GM18499 (cell line): ENCODE measurements around the gene SMC5.
A peak's percentile ranks its signal among the peaks of the same experiment; 100 is the strongest.
"Not testable (repeated sequence)": the region's sequence is repeated elsewhere in the genome, so short reads cannot be mapped to it uniquely, and the experiment has no call there.

Experiments
- ATAC-seq: cut with Tn5 transposase; IDR thresholded peaks from one replicate; pipeline ENCODE4 v1.9.1; 2021; ENCODE audit warnings: moderate number of reproducible peaks; ENCODE audit not compliant: insufficient read depth, unreplicated experiment

SMC5 gene

DNA sequence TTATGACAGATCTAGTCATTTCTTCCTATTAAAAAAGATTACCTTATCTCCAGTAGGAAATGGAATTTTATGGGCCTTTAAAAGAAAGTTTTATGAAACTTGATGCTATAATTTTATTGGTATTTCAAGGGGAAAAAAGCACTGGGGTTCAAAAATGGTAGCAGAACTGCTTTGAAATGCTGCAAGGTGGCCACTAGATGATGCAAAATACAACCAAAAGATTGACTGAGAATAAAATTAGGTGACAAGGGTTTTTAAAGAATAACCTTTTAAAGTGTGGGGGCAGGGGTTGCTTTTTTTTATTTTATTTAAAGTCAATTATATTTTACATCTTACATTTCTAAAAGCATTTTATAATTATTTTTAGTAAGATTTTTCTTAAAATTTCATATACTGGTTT lies 94.0 kb downstream of the SMC5 start:
- no peak for ATAC-seq

DNA sequence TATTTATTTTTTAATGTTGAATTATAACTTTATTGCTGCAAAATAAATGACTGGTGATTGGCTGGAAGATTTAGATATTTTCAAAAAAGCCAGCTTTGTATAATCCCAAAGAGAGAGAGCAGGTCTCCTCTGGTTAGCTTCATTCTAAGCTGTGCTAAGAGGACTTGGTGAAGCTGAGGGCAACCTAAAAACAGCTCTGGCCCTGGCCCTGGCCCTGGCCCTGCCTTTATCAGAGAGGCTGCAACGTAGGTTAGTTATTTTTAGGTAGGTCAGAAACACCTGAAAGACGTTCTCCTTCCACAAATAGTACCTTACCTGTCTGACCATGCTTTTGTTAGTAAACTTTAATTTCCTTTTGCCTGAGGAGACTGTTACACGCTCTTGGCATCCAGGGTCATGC lies 97.0 kb downstream of the SMC5 start:
- no peak for ATAC-seq

DNA sequence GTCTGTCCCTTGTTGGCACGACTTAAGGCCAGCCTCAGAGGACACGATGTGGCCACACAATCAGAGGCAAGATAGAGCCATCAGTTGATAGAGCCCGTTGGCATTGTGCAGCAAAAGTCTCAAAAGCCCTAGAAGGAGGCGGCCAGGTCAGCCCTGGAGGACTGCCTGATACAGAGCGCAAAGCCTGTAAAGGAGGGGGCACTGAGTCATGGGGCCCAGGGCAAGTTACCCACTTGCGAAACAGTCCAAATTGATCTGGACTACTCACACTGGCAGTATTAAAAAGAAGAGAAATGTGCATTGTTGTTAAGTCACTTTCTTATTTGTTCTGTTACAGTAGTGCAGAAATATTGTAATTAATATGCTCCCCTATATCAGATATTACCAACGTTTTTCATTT lies 104.2 kb downstream of the SMC5 start:
- ATAC-seq, result no peak

DNA sequence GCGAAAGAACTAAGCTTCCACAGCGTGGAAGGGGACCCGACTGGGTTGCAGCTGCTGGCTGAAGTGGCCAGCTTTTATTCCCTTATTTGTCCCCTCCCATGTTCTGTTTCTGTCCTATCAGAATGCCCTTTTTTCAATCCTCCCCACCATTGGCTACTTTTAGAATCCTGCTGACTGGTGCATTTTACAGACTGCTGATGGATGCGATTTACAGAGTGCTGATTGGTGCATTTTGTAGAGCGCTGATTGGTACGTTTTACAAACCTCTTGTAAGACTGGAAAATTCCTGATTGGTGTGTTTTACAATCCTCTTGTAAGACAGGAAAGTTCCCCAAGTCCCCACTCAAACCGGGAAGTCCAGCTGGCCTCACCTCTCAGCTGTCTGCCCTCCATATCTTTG lies 105.0 kb downstream of the SMC5 start:
- no peak for ATAC-seq

DNA sequence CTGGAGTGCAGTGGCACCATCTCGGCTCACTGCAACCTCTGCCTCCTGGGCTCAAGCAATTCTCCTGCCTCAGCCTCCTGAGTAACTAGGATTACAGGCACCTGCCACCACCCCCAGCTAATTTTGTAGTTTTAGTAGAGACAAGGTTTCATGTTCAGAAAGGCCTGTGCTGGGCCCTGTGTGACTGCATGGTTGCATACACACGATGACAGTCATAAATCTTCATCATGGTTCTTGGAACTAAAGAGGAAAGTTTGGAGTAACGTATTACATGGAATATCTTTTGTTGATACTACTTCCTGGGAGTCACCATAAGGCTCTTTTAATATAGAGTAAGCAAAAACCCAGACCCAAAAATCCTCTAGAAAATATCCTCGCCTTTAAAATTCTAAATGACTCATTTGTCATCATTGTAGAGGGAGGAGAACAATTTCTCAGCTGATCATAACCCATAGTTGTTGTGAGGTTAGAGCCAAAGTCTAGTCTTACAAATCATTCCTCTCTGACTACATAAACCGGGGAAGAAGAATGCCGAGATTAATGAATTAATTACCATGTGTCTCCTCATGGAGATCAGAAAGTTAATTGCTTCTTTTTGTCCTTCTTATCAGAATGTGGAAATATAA lies 108.6 kb downstream of the SMC5 start:
- ATAC-seq, result no peak

DNA sequence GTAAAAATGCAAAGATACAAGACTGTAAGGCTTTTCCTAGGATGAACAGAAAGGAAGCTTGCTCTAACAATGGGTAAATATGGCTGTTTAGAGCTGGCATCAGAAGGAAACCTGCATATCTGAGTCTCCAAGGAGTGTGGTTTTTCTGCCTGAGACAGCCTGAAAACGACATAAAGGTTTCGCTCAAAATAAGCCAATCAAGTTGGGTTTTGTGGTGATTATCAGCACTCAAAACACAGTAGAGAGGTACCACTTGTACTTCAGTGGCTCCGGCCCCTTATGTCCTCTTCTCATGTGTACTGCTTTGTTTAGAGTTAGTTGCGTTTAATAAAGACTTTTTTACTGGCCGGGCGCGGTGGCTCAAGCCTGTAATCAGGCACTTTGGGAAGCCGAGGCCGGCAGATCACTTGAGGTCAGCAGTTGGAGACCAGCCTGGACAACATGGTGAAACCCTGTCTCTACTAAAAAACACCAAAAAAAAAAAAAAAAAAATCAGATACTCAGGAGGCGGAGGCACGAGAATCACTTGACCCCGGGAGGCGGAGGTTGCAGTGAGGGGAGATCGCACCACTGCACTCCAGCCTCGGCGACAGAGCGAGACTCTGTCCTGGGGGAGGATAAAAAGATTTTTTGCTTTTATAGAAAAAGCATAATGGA lies 116.3 kb downstream of the SMC5 start:
- ATAC-seq, result no peak

DNA sequence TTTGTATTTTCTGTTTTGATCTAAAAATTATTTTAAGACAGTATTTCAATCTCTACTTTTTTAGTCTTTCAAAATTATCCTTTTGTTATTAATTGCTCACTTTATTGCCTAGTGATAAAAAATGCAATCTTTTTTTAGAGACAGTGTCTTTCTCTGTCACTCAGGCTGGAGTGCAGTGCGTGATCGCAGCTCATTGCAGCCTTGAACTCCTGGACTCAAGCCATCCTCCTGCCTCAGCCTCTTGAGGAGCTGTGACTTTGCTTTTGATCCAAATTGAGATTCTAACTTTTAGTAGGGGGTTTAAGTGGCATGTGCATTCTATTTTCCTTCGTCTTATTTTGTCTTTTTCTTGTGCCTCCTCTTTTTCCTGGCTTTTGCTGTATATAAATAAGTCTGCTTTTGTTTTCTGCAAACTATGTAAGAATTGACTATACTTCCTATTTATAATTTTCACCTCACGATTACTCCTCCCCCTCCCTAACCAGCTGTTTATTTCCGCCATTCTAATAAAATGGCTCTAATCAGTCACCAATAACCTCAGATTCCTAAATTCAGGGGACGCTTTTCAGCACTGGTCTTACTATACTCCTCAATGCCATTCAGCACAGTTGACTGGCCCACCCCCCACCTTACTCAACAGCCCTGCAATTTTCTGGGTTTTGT lies 123.4 kb downstream of the SMC5 start:
- no peak for ATAC-seq

DNA sequence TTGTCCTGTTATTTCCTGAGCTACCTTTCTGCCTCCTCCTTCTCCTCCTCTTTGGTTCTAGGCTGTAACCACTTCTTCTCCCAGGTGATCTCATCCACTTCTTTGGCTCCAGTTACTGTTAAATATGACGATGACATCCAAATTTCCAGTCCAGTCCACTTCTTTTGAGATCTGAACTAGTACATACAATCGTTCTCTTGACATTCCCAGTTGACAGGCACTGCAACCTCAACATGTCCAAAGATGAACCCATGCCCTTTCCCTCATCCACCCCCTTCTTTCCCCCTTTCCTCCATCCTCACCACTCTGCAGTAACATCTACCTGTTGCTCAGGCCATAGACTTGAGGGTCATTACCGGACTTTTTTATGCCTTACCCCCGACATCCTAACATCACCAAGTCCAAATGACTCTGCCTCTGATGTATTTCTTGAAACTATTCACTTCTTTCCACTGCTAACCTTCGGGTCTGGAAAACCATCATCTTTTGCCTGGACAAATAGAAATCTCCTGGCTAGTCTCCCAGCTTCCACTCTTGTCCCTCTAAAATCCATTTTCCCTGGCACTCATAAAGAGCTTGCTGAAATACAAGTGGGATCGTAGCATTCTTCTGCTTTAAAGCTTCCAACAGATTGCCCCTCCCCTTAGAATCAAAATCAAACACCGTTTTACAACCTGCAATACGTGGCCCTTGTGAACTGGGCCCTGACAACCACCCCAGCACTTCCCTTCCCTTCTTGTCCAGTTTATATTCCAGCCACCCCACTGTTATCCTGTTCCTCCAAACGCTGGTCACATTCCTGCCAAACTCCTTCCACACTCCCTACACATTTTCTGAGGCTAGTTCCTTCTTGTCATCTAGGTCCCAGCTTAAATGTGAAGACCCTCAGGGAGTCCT lies 124.2 kb downstream of the SMC5 start:
- no peak for ATAC-seq

DNA sequence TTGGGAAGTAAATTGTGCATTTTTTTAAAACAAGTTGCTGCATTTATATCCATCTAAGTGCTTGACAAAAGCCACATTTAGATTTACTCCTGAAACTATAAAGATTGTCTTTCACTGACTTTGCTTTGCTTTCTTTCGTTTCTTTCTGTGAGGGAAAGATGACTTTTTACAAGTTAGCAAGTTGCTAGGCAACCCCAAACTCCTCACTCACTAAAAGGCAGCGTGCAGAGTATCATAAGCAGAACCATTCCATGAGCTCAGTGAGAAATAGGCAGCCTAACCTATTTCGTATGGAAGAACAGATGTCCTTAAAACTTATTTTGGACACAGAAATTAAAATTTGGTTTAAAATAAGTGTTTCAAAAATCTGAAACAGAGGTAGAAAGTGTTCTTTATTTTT lies 126.6 kb downstream of the SMC5 start:
- ATAC-seq, result no peak

DNA sequence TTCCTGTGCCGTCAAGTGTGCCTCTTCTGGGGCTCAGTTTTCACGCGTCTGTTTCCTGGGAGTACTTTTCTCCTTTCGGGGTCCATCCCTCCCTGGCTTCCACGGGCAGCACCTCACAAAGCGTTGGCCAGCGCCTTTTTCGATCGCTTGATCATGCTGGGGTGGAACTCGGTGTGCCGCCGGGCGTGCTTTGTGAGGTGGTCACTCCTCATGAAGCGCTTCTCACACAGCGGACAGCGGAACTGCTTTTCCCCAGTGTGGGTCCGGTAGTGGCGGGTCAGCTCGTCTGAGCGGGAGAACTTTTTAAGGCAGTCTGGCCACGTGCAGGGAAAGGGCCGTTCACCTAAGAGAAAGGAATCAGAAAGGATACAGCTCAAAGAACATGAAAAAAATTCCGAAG lies 128.9 kb downstream of the SMC5 start:
- ATAC-seq, result no peak

DNA sequence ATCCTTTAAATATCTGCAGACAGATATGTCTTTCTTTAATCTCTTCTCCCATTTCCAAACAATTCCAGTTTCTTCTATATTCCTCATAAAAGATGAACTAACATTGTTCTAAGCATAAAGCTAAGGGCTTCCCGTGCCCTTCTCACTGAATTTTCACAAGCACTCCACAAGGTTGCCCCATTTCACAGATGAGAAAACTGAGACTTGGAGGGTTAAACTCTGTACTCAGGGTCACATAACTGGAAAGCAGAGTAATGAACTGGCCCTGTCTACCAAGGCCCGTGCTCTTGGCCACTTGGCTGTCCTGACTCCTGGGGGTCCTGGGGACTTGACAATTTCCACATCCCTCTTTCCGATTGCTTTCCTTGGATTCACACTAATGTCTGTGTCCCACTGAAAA lies 130.4 kb downstream of the SMC5 start:
- no peak for ATAC-seq

DNA sequence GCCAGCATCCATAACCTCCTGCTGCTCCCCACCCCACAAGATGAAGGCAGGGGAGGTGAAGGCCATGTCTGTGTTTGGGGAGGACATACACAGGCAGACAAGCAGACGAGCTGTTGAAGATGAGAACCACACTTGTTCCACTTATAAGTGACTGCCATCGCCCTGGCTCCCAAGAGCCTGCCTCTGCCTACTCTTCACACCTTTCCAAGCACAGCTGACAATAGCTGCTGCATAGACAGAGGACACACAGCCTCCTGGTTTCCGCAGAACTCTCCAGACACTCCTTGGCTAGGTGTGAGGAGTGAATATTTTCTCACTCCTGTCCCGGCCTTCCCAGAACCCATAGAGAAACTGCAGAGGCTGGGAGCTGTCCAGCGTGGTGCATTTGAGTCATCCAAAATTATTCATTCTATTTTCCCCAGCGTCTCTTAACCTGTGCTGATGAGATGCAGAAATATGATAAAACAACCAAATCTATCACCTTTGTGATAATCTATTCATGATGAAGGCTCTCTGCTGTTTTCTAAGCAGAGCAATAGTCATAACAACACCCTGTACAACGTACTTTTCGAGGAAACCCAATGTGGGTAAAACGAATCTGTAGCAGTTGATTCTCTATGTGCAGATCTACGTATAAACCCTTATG lies 131.0 kb downstream of the SMC5 start:
- ATAC-seq, result no peak

DNA sequence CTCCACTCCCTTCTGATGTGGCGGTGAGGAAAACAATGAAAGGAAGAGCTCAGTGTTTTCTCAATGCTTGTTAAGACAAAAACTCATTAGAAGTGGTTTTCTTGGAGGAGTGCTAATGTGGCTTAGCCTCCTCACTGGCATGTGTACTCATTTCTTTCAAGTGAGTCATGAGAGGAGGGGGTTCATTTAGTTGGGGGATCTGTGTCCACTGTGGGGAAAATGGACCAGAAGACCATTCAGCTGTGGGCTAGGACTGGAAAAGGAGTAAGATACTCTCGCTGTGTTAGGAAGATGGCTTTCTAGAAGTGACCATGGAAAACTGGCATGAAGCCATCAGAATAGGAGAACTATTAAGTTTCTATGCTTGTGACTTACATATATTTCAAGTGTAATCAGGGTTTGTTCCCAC lies 132.2 kb downstream of the SMC5 start:
- ATAC-seq, result no peak

DNA sequence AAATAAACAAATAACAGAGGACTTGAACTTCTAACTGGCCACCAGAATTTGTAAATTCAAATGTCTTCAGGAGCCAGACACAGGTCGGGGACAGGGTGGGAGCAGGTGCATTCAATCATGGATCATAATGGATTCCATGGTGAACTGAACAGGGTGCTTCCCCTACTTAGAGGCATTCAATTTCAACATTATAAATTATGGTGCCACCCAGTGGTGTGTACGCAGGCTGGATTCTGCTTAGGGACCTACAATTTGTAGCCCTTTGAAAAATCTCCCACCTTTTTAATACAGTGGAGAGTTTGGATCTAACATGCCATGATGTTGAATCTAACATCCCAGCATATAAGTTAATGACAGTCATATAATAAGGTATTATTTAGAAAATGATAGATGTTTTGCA lies 133.4 kb downstream of the SMC5 start:
- ATAC-seq, result no peak

DNA sequence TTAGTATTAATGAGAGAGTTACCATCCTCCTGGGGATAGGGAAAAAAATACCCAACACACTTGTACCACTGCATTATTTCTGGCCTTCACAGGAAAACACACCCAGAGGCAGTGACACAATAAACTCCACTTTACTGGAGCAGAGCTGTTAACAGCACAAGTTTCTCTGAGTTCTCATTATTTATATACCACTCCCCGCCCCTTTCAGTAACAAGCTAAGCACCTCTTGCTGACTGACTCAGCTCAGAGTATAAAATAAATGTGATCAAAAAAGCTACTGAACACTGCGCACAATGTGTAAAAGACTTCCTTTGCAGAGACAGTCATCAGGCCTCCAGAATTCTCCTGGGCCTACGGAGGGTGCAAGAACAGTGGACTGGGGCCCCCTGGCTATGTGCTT lies 134.1 kb downstream of the SMC5 start:
- no peak for ATAC-seq

DNA sequence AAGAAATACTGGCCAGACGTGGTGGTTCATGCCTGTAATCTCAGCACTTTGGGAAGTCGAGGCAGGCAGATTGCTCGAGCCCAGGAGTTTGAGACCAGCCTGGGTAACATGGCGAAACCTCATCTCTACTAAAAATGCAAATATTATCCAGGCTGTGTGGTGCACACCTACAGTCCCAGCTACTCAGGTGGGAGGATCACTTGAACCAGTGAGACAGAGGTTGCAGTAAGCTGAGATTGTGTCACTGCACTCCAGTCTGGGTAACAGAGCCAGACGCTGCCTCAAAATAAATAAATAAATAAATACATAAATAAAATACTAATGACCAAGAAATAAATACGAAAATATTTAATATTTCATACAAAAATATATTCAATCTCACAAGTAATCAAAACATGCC lies 136.9 kb downstream of the SMC5 start:
- no peak for ATAC-seq

DNA sequence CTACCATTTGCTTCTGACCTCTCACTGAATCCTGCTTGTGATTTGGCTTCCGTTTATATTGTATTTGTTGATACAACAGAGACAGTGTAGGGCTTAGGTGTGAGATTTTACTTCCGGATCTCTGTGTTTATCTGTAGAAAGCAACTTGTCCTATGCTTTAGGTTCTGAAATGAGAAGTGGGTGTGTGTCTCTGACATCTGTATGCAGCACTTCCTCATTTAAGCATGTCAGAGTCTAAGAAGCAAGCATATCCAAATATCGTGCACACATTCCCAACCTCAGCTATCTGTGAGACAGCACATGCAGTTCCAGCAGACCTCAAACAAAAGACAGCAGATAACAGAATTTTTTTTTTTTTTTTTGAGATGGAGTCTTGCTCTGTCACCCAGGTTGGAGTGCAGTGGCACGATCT lies 139.4 kb downstream of the SMC5 start:
- peak; percentile 98 for ATAC-seq

DNA sequence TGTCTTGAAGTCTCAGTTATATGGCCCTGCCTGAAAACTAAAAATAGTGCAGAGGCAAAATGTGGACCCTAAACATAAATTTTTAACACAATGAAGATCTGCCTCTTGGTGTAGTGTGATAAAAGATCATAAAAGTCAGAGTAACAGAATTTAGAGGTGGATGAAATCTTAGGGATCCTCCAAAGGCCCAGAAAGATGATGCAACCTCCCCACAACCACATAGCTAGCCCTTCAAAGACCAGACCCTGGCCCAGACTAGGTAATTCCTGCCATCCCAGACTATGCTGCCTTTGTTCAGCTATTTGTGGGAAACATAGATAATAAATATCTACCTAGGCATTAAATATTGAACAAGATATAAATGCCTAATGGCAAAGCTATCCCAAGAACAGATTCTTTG lies 140.4 kb downstream of the SMC5 start:
- ATAC-seq, result no peak

DNA sequence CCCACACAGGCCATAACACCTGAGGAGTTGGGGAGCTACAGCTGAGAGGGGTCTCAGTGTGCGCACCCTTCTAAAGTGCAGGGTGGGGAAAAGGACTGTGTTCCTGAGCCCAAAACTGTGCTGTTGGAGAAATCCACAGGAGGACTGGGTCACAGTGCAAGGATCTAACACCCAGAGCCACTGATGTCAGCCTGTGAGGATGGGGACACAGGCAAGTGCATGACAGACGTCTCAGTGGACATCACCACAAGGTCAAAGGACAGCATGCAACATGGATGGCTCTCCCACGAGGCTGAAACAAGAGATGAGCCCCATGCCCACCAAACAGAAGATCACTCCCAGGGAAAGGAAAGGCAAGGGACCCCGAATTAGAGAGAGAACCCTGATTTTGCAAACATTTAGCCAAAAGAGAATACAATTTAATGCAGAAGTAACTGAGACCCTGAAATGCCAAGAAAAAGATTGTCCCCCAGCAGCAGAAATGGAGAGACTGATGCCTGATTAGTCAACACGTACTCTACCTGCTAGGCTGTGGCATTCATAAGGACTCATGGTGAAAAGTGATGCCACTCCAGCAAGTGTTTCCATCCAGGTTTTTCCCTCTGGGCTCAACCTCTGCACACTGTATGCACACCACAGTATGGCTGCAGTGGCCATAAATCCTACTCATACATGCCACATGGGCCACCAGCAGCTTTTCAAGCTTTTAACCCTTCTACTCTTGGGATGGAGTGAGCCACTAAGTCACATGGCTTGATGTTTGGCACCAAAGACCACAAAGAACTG lies 141.5 kb downstream of the SMC5 start:
- ATAC-seq, result no peak

DNA sequence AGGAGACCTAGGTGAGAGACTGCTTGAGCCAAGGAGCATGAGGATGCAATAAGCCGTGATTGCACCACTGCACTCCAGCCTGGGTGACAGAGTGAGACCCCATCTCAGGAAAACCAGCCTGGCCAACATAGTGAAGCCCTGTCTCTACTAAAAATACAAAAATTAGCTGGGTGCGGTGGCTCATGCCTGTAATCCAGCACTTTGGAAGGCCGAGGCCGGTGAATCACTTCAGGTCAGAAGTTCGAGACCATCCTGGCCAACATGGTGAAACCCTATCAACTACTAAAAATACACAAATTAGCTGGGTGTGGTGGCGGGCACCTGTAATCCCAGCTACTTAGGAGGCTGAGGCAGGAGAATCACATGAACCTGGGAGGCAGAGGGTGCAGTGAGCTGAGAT lies 142.5 kb downstream of the SMC5 start:
- not testable (repeated sequence) for ATAC-seq
